HG02623 (cell line): ENCODE data around the gene FAM13C.

Experiments
- ATAC-seq: cut with Tn5 transposase; IDR thresholded peaks from one replicate; pipeline ENCODE4 v1.9.1; 2021; ENCODE audit warnings: moderate library complexity; ENCODE audit not compliant: unreplicated experiment

The FAM13C gene

DNA sequence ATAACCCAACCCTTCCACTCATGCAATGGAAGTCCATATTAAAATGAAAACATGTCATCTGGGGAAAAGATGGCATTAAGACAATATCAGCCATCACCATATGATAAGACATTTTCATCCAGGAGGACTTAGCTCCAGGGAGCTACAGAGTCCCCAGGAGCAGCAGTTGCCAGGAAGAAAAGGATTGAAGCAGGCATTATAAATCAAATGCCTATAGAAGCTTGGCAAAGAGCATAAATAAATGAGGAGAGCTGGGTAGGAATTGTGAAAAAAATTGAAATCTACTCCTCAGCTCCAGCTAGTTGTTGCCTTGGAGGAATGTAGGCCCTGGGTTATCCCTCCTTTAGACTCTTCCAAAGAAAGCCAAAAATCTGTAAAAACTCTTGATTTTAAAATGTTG lies 42.5 kb downstream of the FAM13C start:
- no peak for ATAC-seq

- ATAC-seq = no peak
Measured at GRCh38 chr10:59317066-59317465, 45.3 kb downstream of the FAM13C start.

DNA sequence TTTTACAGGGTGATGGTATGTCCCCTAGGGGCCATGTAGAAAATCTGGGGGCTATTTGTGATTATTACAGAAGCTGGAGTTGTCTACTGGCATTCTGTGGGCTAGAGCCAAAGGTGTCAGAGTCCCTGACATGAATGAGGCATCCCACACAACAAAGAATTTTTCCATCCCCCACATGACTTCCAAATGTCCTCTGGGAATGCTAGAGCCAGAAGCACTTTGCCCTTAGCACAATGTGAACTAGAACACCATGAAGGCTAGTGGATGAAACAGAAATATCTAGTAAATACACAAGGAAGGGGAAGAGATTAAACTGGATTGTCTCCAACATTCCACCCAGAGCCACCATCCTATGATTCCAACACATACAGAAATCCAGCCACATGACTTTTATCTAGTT lies 46.9 kb downstream of the FAM13C start:
- no peak for ATAC-seq

GRCh38 chr10:59314268-59314667 lies 48.1 kb downstream of the FAM13C start:
- ATAC-seq = no peak

DNA sequence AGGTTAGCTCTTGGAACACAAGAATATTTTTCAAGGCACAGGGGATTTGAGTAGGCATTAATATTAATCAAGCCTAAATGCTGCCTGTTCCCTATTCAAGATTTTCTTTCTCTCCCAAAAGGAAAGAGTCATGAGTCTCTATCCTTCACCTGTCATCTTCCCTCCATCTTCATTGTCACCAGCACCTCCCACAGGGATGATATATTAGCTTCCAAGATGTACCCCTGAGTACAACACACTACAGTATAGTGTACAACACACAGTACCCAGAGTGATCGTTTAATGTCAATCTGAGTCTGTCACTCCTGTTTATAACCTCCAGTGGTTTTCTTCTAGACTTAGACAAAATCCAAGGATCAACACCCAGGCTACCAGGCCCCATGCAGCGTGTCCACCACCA lies 50.1 kb downstream of the FAM13C start:
- ATAC-seq = no peak

- no peak for ATAC-seq
Measured at GRCh38 chr10:59311025-59311424, 51.3 kb downstream of the FAM13C start.

DNA sequence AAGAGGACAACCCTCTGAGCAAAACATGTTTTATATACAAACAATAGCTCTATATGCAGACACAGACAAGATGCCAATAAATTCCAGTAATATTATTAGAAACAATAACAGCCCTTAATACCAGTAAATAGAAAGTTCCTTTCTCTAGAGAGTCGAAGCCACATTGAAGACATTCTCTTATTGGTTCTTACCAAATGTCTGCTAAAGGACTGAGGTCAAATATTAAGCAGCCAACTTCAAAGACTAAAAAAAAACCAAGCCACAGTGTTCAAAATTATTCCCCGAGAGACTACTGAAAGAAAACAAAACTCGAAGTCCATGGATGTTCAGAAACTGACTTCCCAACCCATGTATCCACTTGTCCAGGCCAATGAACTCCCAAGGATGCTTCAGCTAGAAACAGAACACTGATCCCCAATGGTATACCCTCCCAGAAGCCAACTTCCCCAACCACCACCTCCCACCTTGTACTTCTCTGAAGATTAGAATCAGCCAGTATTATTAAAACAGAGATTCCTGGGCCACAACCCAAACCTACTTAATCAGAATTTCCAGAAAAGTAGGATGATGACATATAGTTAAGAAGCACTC lies 51.9 kb downstream of the FAM13C start:
- ATAC-seq = no peak

GRCh38 chr10:59304521-59305097 lies 57.7 kb downstream of the FAM13C start:
- ATAC-seq = no peak

DNA sequence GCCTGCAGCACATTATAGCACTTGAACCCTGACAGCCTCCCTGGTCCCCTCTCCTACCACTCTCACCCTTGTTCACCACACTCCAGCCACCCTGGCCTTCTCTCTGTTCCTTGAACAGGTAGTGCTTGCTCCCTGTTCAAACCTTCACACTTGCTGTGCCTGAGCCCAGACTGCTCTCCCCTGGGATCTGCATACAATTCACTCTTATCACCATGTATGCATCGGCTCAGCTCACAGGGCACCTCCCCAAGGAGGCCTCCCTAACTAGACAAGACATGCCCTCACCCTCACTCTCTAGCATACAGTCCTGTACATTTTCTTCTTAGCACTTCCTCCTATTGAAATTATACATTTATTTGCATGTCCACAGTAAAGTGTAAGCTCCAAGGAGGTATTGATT lies 59.3 kb downstream of the FAM13C start:
- no peak for ATAC-seq

GRCh38 chr10:59302381-59302780 lies 60.0 kb downstream of the FAM13C start:
- no peak for ATAC-seq

- ATAC-seq = no peak
Measured at GRCh38 chr10:59301067-59301754, 61.1 kb downstream of the FAM13C start.

- no peak for ATAC-seq
Measured at GRCh38 chr10:59300386-59300785, 62.0 kb downstream of the FAM13C start.

GRCh38 chr10:59299933-59300332 lies 62.4 kb downstream of the FAM13C start:
- ATAC-seq = no peak

- no peak for ATAC-seq
Measured at GRCh38 chr10:59290448-59290847, 71.9 kb downstream of the FAM13C start.

- no peak for ATAC-seq
Measured at GRCh38 chr10:59289853-59290252, 72.5 kb downstream of the FAM13C start.

DNA sequence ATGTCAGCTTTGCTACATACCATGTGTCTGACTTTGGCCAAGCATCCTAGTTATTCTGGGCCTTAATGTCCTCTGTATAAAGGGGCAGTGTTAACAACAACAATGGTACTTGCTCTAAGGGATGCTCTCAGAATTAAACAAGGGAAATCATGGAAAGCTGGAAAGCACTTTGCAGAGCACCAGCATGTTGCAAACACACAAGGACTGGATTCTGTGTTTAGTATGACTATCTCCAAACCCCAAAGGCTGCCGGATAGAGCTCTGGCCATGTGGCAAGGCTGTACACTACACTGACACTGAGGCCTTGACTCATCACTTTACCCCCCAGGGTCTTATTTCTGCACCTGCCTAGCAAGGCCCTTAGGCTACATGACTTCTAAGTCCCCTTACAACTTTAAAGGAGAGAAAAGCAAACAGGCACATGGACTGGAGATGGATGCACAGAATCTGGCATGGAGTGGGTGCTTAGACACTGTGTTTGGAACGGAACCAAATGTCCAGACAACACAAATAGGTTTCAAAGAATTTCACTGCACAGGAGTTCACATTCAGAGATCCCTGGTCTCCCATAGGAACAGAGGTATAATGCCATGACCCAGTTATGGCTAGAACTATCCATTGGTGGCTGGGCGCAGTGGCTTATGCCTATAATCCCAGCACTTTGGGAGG lies 74.6 kb downstream of the FAM13C start:
- no peak for ATAC-seq

DNA sequence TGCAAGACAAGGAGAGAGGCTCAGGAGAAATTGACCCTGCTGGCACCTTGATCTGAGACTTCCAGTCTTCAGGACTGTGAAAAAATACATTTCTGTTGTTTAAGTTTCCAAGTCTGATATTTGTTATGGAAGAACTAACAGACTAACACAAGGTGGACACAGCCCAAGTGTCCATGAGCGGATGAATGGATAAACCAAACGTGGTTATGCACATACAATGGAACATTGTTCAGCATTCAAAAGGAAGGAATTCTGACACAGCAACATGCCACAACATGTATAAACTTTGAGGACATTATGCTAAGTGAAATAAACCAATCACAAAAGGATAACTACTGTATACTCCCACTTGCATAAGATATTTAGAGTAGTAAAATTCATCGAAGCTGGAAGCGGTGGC lies 76.5 kb downstream of the FAM13C start:
- no peak for ATAC-seq

- ATAC-seq = no peak
Measured at GRCh38 chr10:59285073-59285472, 77.3 kb downstream of the FAM13C start.

GRCh38 chr10:59284118-59284975 lies 78.0 kb downstream of the FAM13C start:
- no peak for ATAC-seq

GRCh38 chr10:59283456-59284091 lies 78.8 kb downstream of the FAM13C start:
- ATAC-seq = no peak

- no peak for ATAC-seq
Measured at GRCh38 chr10:59281861-59282260, 80.5 kb downstream of the FAM13C start.
